GM19240 (cell line): ENCODE results near the gene OPCML.

Experiments used
- DNase-seq: peaks from one replicate; pipeline ENCODE4 v3.0.0; 2011; ENCODE audit warnings: low spot score; ENCODE audit not compliant: insufficient read length

OPCML gene

GRCh38 chr11:132904607-132905006 lies 627.7 kb downstream of the OPCML start:
- no peak for DNase-seq

- DNase-seq, result no peak
Observed at GRCh38 chr11:132904091-132904490, 628.2 kb downstream of the OPCML start.

- no peak for DNase-seq
Observed at GRCh38 chr11:132901638-132902471, 630.4 kb downstream of the OPCML start.

GRCh38 chr11:132898676-132899075 lies 633.6 kb downstream of the OPCML start:
- no peak for DNase-seq

- no peak for DNase-seq
Observed at GRCh38 chr11:132898021-132898420, 634.3 kb downstream of the OPCML start.

- no peak for DNase-seq
Observed at GRCh38 chr11:132895340-132895739, 637.0 kb downstream of the OPCML start.

GRCh38 chr11:132894606-132895005 lies 637.7 kb downstream of the OPCML start:
- no peak for DNase-seq

- no peak for DNase-seq
Observed at GRCh38 chr11:132892876-132893275, 639.4 kb downstream of the OPCML start.

- DNase-seq, result no peak
Observed at GRCh38 chr11:132888226-132888625, 644.1 kb downstream of the OPCML start.

GRCh38 chr11:132886335-132886734 lies 646.0 kb downstream of the OPCML start:
- DNase-seq, result no peak

- DNase-seq, result no peak
Observed at GRCh38 chr11:132883241-132883640, 649.1 kb downstream of the OPCML start.

GRCh38 chr11:132881622-132882021 lies 650.7 kb downstream of the OPCML start:
- DNase-seq, result no peak

- DNase-seq, result no peak
Observed at GRCh38 chr11:132878111-132878510, 654.2 kb downstream of the OPCML start.

GRCh38 chr11:132876705-132877104 lies 655.6 kb downstream of the OPCML start:
- DNase-seq, result no peak

GRCh38 chr11:132876239-132876638 lies 656.1 kb downstream of the OPCML start:
- no peak for DNase-seq

- no peak for DNase-seq
Observed at GRCh38 chr11:132874638-132875037, 657.7 kb downstream of the OPCML start.

GRCh38 chr11:132873841-132874240 lies 658.5 kb downstream of the OPCML start:
- no peak for DNase-seq

GRCh38 chr11:132872211-132872610 lies 660.1 kb downstream of the OPCML start:
- no peak for DNase-seq

GRCh38 chr11:132866783-132867545 lies 665.3 kb downstream of the OPCML start:
- DNase-seq, result no peak

- no peak for DNase-seq
Observed at GRCh38 chr11:132865623-132866022, 666.7 kb downstream of the OPCML start.

GRCh38 chr11:132864811-132865576 lies 667.3 kb downstream of the OPCML start:
- DNase-seq, result no peak

GRCh38 chr11:132862933-132863332 lies 669.4 kb downstream of the OPCML start:
- no peak for DNase-seq
